Mesenteric fat pad (tissue), 1 donor: ENCODE results near the gene CCSER1. TPM values are rescaled to one million over a fixed set of nuclear protein-coding genes. Genes with fewer than 3 reads are reported as not detected.
"Not testable (repeated sequence)": the region's sequence is repeated elsewhere in the genome, so short reads cannot be mapped to it uniquely, and the experiment has no call there.

Experiments
- DNase-seq: peaks from one replicate; pipeline ENCODE4 v3.0.0-alpha.2; 2020; ENCODE audit warnings: low spot score
- total RNA-seq: library from RNA; stranded (reverse); fragmentation: NEBNext Ultra II Directional; extraction: Animal tissue kit (Norgen Biotek cat#: 25700); gene quantifications from one replicate; pipeline ENCODE4 v1.2.1, GENCODE V29; 2021
- donor health status: DM: yes; HTN: yes; CAD: no.

Gene CCSER1
- total RNA-seq, 1 donor from 2014 or later: 9.7 TPM

DNA sequence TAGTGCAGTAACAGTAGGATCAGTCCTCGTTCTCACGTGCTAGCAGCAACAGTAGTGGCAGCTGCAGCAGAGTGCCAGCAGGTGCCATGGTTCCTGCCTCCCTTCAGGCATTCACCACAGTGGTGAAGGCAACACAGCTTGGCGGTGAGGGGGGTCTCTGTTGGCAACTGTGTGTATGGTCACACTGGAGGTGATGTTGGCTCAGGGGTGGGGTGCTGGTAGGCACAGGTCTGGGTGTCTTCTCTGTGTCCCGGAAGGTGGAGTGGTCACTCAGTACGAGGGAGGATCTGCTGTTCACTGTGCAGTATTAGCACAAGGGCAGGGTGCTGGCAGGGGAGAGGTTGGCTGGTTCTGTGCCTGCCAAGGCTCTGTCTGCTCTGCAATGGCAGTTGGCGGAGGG lies 671.8 kb downstream of the CCSER1 start:
- no peak for DNase-seq

DNA sequence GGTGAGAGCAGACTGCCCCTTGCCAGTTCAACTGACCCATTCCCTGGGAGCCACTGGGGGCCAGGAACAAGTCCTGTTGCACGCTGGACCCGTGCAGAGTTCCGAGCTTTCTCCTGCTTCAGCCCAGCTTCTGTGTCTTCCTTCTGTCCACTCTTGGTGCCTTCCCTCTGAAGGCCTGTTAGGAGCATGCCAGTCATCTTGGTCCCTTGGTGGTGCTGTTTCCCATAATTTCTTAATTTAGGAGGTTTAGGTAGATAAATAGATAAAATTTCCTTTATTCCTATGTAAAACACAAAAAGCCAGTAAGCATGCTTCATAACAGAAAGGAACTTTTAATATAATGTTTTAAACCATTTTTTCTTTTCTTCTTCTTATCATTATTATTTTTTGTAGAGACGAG lies 672.7 kb downstream of the CCSER1 start:
- no peak for DNase-seq

- no peak for DNase-seq
Measured at GRCh38 chr4:90815569-90815968, 688.4 kb downstream of the CCSER1 start.

GRCh38 chr4:90816754-90817153 lies 689.6 kb downstream of the CCSER1 start:
- DNase-seq: no peak

DNA sequence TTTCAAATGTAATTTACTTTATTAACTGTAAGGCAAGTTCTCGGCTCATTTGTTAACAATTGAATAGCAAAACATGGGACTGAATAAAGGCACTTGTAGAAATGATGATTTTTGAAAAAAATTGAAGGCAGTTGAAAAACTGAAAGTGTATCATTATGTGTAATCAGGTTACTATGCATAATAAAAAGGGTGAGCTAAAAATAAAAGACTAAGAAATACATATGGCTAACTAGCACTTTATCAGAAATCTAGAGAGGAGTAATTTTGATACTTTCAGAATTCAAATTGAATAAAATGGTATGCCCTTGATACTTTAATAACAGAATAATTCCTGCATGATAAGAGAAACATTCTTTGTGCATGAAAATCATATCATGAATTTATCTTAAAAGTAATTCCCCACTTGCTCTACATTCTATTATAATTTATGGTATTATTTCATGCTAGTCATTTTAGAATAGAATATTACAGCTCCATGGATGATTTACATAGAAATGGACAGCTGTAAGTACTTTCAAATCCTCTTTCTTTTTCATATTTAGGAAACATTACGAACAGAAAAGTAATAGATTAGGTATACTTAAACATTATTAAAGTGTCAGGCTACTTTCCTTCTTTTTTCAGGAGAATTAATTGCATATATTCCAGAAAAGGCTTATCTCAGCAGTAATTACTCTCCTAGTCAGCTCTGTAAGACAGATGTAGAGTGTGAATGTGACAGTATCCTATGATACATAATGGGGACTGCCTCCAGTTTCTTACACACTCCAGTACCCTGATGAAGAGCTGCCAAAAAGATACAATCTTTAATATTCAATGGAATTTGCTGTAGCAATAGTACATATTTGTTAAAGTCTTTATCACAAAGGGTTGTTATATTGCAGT lies 697.3 kb downstream of the CCSER1 start:
- DNase-seq: no peak

GRCh38 chr4:90825849-90826248 lies 698.7 kb downstream of the CCSER1 start:
- DNase-seq: no peak

DNA sequence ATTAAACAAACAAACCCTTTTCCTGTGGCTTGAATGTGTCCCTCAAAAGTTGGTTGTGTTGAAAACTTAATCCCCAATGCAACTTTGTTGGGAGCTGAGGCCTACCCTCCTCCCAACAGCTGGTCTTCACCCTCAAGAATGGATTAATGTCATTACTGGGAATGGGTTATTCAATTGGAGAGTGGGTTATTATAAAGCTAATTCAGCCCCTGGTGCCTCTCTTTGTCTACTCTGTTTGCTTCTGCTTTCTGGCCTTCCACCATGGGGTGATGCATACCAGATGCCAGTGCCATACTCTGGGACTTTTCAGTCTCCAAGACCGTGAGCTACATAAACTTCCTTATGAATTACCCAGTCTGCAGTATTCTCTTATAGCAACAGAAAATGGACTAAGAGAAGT lies 706.5 kb downstream of the CCSER1 start:
- no peak for DNase-seq

- DNase-seq: no peak
Measured at GRCh38 chr4:90837241-90837640, 710.0 kb downstream of the CCSER1 start.

DNA sequence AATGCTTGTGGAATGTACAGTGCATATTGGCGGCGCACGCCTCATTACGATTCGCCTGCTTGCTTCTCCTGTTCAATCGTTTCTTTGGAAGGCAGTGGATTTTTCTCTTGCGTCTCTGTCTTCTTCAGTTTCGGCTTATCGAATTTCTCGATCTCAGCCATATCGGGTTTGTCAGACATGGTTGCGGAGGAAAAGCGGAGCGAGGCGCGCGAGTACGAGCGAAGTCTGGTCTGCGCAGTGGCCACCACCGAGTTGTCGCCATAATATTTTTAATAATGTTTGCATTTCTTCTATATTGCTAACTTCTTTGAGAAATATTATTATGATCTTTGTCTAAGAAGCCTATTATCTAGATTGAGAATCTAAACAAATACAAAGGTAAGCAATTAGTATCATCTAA lies 711.7 kb downstream of the CCSER1 start:
- DNase-seq: not testable (repeated sequence)

DNA sequence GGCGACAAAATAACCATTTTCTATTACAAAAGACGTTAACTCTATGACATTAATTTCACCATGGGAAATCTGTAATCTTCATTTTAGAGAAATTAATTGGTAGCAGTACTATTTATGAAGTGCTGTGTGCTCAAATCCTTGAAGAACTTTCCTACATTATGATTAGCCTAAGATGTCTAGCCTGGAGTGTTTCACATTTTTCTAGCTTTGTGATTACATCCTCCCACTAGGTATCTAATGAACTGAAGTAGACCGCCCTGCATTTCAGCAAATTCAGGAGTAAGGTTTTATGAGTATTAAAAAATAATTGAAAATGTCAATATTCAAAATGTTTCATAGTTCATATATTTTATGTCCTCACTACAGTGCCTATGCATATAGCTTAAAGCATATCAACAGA lies 713.1 kb downstream of the CCSER1 start:
- no peak for DNase-seq

- no peak for DNase-seq
Measured at GRCh38 chr4:90840828-90841227, 713.6 kb downstream of the CCSER1 start.

DNA sequence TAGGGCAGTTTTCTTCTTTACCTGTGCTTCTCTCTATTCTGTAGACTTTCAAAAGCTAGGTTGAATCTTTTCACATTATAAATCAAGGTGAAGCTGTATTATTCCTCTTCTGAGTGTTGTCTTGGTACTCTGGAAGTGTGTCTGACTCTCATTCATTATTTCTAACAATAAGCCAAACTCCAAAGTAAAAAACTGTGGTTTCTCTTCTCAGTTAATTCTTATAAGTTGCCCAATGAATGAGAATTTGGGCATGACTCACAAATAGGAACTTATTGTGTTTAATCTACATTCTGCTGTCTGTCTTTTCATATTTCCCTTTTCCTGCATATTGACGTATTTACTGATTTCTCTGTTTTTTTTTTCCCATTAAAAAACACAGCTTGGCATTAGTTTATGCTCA lies 714.5 kb downstream of the CCSER1 start:
- no peak for DNase-seq

GRCh38 chr4:90842960-90843359 lies 715.8 kb downstream of the CCSER1 start:
- no peak for DNase-seq

DNA sequence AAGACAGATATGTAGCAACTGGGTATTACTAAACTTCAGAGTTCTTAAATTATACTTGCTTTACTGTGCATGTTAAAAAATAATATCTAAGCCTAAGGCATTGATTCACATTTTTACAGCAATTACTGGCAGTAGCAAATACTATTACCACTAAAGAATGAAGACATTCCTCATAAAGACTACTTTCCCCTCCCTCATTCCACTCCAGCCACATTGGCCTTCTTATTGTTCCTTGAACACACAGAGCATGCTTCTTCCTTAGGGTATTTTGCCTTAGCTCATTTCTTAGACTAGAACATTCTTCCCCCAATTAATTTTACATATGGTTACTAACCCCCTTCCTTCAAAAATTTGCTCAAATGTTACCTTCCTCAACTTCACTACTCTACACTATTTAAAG lies 717.0 kb downstream of the CCSER1 start:
- no peak for DNase-seq

DNA sequence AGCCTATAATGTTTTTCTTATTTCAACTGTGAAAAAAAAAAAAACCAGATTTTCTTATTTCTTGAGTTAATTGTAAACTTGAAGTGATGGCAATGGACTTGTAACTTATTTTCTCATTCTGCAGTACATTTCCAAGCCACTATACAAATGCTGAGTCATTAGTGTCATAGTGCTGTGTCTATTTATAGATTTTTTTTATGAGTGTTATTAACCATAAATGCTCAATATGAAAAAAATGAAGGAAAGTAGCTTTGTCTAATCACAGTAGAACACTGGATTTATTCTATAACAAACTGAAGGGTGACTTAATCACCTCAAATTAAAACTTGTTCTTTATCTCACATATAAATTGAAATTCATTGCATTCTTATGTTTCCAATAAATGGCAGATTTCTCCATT lies 718.6 kb downstream of the CCSER1 start:
- no peak for DNase-seq

DNA sequence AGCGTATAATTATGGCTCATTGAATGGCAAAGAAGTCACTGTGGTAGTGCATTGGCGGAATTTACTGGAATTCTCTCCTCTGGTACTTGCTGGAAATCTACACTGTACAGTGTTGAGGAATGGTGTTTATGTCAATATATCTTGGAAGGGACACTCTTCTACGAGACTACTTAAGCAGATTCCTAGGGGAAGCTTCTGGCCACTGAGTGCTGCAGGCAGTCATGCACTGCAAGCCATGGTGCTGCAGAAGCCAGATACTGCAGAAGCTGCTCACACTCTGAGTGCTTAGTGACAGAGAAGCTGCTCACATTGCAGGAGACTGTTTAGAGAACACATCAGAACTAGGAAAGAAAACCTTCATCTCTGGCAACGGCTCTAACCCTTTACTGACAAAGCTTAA lies 725.0 kb downstream of the CCSER1 start:
- no peak for DNase-seq

GRCh38 chr4:90855111-90855510 lies 727.9 kb downstream of the CCSER1 start:
- DNase-seq: no peak

DNA sequence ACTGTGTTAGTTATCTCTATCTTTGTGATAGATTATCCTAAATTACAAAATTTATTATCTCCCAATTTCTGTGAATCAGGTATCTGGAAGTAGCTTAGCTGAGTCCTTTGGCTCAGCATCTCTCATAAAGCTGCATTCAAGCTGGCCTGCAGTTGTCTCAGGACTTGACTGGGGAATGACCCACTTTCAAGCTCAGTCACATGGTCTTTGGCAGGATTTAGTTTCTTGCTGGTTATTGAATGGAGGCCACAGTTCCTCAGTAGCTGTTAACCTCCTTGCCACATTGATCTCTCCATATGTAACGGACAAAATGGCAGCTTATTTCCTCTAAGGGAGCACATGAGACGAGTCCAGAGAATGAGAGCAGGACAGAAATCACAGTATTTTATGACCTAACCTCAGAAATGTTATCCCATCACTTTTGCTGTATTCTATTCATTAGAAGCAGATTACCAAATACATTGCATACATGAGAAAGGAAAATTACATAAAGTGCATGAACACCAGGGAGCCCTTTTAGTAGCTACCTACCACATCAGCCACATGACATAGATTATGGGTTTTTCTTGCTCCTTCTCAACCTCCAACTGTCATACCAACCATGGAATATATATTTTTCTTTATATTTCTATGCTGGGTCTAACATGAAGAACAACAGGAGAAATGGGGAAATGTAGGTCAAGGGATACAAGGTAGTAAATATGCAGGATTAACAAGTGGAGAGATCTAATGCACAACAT lies 730.1 kb downstream of the CCSER1 start:
- no peak for DNase-seq

DNA sequence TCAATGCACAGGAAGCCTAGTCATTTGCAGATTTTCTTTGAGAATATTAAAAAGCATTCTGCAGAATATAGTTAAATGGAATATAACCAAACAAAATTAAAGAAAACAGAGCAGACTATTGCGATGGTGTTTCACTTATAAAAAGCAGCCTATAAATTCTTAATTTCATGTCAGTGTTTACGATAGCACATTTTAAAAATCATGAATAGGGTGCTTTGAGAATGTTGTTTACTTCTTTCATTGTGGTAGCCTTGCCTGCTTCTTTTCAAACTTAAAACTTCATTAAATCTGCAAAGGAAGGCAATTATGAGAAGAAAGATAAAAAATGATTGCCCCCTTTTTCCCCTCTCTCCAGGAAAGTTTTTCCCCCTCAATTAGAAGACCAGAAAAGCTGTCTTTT lies 748.6 kb downstream of the CCSER1 start:
- no peak for DNase-seq

GRCh38 chr4:90876296-90876695 lies 749.1 kb downstream of the CCSER1 start:
- DNase-seq: no peak

- DNase-seq: no peak
Measured at GRCh38 chr4:90883519-90883918, 756.3 kb downstream of the CCSER1 start.

DNA sequence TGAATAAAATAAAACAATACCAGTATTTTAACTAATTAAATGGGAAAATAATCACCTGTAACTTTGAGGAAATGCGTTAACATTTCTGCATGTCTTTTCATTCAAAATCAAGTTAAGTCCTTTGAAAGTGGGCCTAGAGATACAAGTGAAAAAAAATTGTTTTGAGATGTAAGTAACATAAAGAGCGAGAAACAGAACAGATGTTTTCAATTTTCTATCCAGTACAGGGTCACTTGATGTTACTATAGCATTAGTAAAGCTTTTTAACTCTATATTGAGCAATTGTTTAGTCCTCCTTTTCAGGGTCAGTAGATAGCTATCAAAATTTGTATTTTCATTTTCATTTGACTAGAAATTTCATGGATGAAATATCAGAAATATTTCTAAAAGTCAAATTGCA lies 761.4 kb downstream of the CCSER1 start:
- no peak for DNase-seq

GRCh38 chr4:90889171-90889570 lies 762.0 kb downstream of the CCSER1 start:
- DNase-seq: no peak
